Gastrocnemius medialis (tissue), 4 donors: Measurements from ENCODE around the gene ARHGAP42.

Source experiments
- CTCF ChIP-seq, 5 experiments: fragments of 450-650 bp in 3 of 5; fragments of 200-600 bp in 2 of 5; sonication (generic) in 2 of 5; IDR thresholded peaks in 4 of 5; conservative IDR thresholded peaks in 1 of 5; 1 replicate in 4 of 5; 2 replicates in 1 of 5; pipeline ENCODE4 v1.5.1; 2016 to 2019; ENCODE audit warnings: antibody characterized with exemption in 5 of 5, mild to moderate bottlenecking in 3 of 5, moderate library complexity in 3 of 5
- POLR2A ChIP-seq, 2 donors: fragments of 450-650 bp; IDR thresholded peaks; one replicate each; pipeline ENCODE4 v1.6.1; 2017; ENCODE audit warnings: antibody characterized with exemption in 2 of 2, mild to moderate bottlenecking in 2 of 2, moderate library complexity in 2 of 2

- TF ChIP-seq CTCF (IDR thresholded peaks at IDR 0.05 in 4 of 5, conservative IDR thresholded peaks at IDR 0.05 in 1 of 5) (no peak), POLR2A (IDR thresholded peaks at IDR 0.05) (no peak)
Measured at GRCh38 chr11:100753172-100753543, 66.1 kb downstream of the ARHGAP42 start.
